Measurements from ENCODE around the gene RAB38. TPM values are rescaled to one million over a fixed set of nuclear protein-coding genes. Genes with fewer than 3 reads are reported as not detected.

Gene RAB38
- total RNA-seq, 2 experiments from 2014 or later = 0.28 to 0.44 TPM

GRCh38 chr11:88066090-88066489 lies 109.2 kb downstream of the RAB38 start:
- H3K9me3 ChIP-seq (ENCODE audit: control insufficient read depth in 1 of 2, insufficient read depth in 1 of 2, low read length in 2 of 2) = peaks cover 0 to 7% of the 10 kb centered on the region in 2 experiments
- CTCF ChIA-PET = no interaction called here
- H3K4me1 Mint-ChIP-seq (ENCODE audit: low read depth) = no peaks in the 10 kb centered on the region
- H3K4me1 ChIP-seq (ENCODE audit: insufficient read depth, low read length) = no peaks in the 10 kb centered on the region
- H3K9me3 Mint-ChIP-seq = no peaks in the 10 kb centered on the region
- no peak overlapping the region for H3K27ac Mint-ChIP-seq
- no peaks in the 10 kb centered on the region for H3K36me3 ChIP-seq (ENCODE audit: insufficient read depth, low read length)
- POLR2A ChIA-PET = no interaction called here
- no peak overlapping the region for H3K4me3 ChIP-seq (ENCODE audit: low read length)
- H3K27ac ChIP-seq (ENCODE audit: low read depth in 1 of 2, low read length in 2 of 2) = no peak overlapping the region
- DNase-seq (no peak), ATAC-seq (ENCODE audit: poor library complexity) (no peak)
- no peaks in the 10 kb centered on the region for H3K36me3 Mint-ChIP-seq (ENCODE audit: low read depth)
- H3K27me3 Mint-ChIP-seq = peaks cover 36% of the 10 kb centered on the region
- intact Hi-C loops (cut with DNase I, micrococcal nuclease) = no loop called here
- peaks cover 0 to 5% of the 10 kb centered on the region in 2 experiments for H3K27me3 ChIP-seq (ENCODE audit: control insufficient read depth in 1 of 2, insufficient read depth in 2 of 2, low read length in 2 of 2)
- H3K4me3 Mint-ChIP-seq = no peak overlapping the region
- TF ChIP-seq CTCF (IDR thresholded peaks at IDR 0.05) = no peak

- ChIA-PET POLR2A (no interaction called here), CTCF (no interaction called here)
- H3K27ac Mint-ChIP-seq = no peak overlapping the region
- Histone ChIP-seq H3K4me1 (ENCODE audit: insufficient read depth, low read length) (no peaks in the 10 kb centered on the region), H3K27me3 (ENCODE audit: control insufficient read depth in 1 of 2, insufficient read depth in 2 of 2, low read length in 2 of 2) (no peaks in the 10 kb centered on the region), H3K36me3 (ENCODE audit: insufficient read depth, low read length) (no peaks in the 10 kb centered on the region), H3K4me3 (ENCODE audit: low read length) (no peak overlapping the region), H3K9me3 (ENCODE audit: control insufficient read depth in 1 of 2, insufficient read depth in 1 of 2, low read length in 2 of 2) (peaks cover 0 to 5% of the 10 kb centered on the region in 2 experiments), H3K27ac (ENCODE audit: low read depth in 1 of 2, low read length in 2 of 2) (no peak overlapping the region)
- H3K4me3 Mint-ChIP-seq = no peak overlapping the region
- no peaks in the 10 kb centered on the region for H3K36me3 Mint-ChIP-seq (ENCODE audit: low read depth)
- no peak for DNase-seq
- H3K4me1 Mint-ChIP-seq (ENCODE audit: low read depth) = no peaks in the 10 kb centered on the region
- TF ChIP-seq CTCF (IDR thresholded peaks at IDR 0.05) = no peak
- intact Hi-C loops (cut with DNase I, micrococcal nuclease) = no loop called here
- no peak for ATAC-seq (ENCODE audit: poor library complexity)
- no peaks in the 10 kb centered on the region for H3K9me3 Mint-ChIP-seq
- peaks cover 26% of the 10 kb centered on the region for H3K27me3 Mint-ChIP-seq
Measured at GRCh38 chr11:88064097-88064705, 111.0 kb downstream of the RAB38 start.

Small RNAs within 50 kb of the gene (microRNA-seq; reads per million reads assigned to microRNA genes)
- gene MIR3166 (ENCODE audit: borderline microRNAs expressed, borderline replicate concordance) = not detected

Other genes with a start within 250 kb of the RAB38 start
- gene CTSC, start 162.3 kb upstream of the RAB38 start, total RNA-seq = 10 to 100 TPM; 28.5 to 32.6 TPM